GM10266 (cell line): ENCODE results near the gene NOTCH1.

Experiments used
- DNase-seq: peaks from one replicate; pipeline ENCODE4 v3.0.0; 2012; ENCODE audit errors: extremely low spot score
- TF ChIP-seq, protein P1 (sequence below): IDR thresholded peaks from 2 replicates; pipeline ENCODE4 v1.5.1; 2012; ENCODE audit warnings: mild to moderate bottlenecking, low read depth; ENCODE audit not compliant: control insufficient read depth, insufficient read depth; ENCODE audit errors: missing control alignments

Gene NOTCH1

DNA sequence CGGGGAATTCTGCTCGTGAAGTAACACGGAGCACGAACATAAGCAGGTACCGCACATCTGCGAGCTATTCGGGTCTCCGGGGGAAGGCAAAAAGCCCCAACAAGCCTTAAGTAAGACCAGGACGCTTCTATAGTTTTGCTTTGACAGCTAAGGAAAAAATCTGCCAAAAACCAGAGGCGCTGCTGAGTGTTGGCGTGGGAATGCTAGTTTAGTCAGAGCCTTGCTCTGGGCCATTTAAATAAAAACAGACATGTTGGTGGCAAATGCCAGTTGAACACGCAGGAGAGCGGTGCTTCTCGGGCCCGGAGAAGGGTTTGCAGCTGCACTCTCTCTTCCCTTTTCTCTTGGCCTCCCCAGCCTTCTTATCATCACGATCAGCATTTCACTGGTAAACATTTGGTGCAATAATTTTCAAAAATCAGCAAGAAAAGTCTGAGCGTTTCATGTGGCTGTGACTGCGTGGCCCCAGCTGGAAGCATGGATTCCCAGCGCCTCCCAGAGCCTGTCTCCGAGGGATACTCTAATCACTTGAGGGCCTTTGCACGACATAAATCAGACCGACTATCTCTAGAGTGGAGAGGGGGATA is 6.4 kb upstream of the NOTCH1 start:
- DNase-seq: peak; percentile 71
- TF ChIP-seq, protein P1, sequence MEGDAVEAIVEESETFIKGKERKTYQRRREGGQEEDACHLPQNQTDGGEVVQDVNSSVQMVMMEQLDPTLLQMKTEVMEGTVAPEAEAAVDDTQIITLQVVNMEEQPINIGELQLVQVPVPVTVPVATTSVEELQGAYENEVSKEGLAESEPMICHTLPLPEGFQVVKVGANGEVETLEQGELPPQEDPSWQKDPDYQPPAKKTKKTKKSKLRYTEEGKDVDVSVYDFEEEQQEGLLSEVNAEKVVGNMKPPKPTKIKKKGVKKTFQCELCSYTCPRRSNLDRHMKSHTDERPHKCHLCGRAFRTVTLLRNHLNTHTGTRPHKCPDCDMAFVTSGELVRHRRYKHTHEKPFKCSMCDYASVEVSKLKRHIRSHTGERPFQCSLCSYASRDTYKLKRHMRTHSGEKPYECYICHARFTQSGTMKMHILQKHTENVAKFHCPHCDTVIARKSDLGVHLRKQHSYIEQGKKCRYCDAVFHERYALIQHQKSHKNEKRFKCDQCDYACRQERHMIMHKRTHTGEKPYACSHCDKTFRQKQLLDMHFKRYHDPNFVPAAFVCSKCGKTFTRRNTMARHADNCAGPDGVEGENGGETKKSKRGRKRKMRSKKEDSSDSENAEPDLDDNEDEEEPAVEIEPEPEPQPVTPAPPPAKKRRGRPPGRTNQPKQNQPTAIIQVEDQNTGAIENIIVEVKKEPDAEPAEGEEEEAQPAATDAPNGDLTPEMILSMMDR: no peak

DNA sequence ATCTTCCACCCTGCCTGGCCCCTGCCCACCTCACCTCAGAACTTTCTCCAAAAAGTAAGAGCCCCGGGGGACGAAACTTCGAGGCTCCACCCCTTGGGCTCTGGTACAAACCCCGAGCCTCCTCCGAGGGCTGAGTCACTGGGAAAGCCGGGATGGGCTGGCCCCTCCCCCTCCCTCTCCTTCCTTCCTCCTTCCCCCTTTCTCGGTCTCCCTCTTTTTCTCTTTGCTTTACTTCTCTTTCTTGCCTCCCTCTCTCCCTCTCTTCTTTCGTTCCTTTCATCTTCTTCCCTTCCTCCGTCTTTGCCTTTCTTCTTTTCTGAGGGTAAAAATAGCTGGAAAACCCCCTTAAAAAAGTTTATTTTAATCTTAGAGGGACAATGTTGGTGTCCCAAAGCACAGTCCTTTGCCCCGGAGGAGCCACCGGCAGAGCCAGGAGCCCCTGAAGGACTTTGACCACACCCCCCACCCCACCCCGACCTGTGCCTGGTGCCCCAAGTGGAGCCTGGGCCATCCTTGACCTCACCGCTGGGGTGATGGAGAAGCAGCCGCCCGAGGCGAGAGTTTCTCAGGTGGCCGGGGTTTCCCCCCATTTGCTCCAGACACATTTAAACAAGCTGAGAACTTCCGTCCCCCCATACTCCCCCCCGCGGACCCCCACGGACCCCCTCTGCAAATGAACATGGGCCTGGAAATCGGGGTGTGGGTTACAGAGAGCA is 5.7 kb upstream of the NOTCH1 start:
- peak; percentile 80 for DNase-seq

DNA sequence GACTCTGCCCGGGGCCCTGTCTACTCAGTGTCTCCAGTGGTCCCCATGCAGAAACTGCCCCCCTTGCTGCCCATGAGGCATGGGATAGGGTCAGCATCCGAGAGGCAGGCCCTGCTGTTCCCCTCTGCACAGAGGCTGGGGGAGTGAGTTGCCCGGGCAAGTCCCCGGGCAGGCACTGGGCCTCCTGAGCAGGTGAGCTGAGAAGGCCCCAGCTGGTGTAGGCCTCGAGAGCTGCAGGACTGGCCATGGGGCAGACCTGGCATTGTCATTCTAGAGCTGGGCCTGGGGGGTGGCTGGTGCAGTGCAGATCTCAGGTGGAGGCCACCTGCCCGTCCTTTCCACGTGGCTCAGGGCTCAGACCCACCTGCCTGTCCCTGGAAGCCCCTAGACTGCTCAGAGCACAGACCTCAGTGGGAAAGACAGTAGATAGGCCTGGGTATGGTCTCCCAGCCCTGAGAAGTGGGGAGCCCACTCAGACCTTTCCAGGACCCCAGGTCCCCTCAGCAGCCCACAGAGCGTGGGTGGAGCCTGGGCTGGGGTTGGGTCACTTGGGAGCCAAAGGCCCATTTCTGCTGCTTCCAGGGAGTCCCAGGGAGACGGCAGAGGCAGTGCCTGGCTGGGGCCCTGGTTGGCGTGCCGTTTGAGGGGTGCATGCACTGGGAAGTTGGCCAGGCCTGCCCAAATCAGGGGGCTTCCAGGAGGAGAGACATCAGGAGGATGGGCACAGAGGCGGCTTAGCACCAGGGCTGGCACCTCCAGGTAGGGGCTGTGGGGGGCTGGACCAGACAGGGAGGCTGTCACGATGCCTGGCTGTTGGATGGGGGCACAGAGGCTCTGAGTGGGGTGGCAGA is 4.8 kb upstream of the NOTCH1 start:
- TF ChIP-seq, protein P1: no peak
- DNase-seq: no peak

More for the DNA sequence above, 5.7 kb upstream of the NOTCH1 start:
- TF ChIP-seq, protein P1: no peak

DNA sequence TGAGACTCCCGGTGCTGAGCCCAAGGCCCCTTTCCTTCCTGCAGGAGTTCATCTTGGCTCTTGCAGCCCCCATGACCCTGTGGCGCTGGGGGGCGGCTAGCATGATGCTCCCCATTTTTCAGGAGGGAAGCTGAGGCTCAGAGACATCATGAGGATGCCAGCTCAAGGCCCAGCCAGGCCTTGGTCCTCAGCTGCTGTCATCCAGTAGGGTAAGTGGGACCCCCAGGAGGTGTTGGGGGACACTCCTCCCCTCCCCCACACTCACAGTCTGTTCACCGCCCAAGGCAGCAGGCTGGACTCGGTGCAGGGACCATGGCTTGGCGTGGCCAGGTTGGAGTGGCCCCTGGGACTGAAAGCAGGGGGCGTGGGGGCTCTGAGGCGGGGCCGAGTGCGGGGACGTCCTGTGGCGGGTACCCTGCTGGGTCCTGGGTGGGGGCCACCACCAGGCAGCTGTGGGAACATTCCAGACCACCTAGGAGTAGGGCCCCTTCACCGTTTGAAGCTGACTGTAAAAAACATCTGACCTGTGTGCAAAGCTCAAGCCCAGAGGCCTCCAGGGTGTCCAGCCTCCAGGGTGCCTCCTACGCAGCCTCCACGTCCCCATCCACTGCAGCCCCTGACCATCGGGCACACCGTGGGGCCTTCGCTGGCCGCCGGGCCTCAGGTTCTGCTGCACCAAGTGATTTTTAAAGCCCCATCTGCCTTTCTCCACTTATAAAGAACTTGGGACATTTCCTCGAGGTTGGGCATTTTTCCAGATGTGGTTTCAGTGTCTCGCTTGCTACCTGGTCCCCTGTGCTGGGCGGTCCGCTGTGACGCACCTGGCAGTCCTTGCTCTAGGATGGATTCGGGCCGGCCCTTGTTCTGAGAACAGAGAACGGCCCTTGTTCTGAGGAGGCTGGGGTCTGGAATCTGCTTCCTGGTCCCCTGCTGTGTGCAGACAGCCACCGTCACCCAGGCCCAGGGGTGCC is 3.4 kb upstream of the NOTCH1 start:
- TF ChIP-seq, protein P1: no peak

DNA sequence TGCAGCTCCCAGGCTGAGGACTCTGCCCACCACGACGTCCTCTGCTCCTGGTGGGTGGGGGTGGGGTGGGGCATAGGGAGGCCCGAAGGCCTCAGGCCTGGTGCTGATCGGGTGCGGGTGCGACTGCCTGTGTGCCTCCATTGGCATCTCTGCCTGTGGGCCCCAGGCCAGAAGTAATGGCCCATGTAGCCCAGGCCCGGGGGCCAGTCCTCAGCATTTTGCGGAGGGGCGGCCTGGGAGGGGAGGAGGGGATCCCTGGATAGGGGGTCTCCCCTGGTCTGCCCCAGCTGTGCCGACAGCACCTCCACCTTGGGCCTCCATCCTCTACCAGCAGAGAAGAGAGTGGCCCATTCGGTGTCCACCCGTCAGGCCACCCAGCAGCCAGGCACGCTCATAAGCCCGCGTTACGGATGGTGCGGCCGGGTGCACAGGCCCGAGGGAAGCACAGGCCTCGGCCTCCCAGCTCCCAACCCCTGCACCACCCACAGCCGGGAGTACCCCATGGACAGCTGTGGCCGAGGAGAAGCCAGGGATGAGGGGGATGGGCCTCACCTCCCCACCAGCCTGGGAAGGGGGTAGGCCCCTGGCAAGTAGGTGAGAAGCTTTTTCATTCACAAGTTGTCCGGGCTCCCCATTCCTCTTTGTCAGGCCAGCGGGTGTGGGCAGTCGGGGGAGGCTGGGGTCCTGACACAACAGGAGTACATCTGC is 1.8 kb upstream of the NOTCH1 start:
- no peak for DNase-seq
- TF ChIP-seq, protein P1: no peak

More for the DNA sequence above, 3.4 kb upstream of the NOTCH1 start:
- DNase-seq: no peak
